TTC549 (cell line): ENCODE measurements around the gene EVX2.

Experiments used
- FAIRE-seq: peaks from 2 replicates; lab custom pipeline; 2012; peaks lifted over from hg19 to GRCh38; lab: Jason Lieb, UNC

The EVX2 gene

GRCh38 chr2:176063958-176064357, 19.8 kb downstream of the EVX2 start:
- no peak for FAIRE-seq

DNA sequence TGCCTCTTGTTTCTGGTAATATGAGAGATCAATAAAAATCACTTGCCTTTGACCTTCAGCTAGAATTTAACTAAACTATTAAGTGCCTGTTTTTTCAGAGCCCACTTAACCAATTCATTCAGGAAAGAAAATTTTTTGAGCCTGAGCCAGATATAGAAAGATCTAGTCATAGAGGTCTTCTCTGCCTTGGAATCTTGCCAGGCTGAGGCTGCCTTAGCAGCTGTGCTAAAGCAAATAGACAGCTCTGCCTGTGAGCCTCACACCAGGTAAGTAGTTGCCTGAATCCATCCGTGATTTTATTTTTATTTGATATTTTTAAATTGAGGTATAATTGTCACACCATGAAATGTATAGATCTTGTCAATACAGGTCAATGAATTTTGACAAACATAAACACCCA, 27.4 kb downstream of the EVX2 start:
- FAIRE-seq, result no peak

GRCh38 chr2:176039375-176039774, 44.4 kb downstream of the EVX2 start:
- no peak for FAIRE-seq

- FAIRE-seq, result no peak
Observed at GRCh38 chr2:176038694-176039093, 45.1 kb downstream of the EVX2 start.

DNA sequence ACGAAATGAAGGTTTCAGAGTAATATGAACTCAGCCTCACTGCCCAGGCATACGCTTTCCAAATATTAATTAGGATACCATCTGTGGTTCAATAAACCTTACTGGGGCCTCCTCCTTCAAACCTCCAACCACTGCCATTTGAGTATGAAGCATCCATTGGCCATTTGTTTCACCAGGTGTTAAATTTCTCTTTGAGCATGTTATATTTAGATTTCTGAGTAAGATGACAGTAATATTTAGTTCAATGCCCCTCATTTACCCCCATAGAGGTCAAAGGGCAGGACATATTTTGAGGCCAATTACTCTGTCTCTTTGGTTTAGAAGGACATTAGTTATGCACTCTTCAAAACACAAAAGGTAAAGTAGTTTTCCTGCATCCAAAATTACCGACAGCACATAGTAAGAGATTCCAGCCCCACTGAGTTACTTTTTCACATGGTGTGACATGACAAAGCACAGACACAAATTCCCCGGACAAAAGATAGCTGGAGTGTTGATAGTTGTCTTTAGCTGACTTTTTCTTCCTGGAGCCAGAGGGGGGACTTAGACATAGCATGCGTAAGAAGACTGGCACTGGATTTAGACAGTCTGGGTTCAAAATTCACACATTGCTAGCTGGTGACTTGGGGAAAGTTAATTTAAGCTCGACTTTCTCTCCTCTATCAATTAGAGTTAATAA, 48.6 kb downstream of the EVX2 start:
- FAIRE-seq, result no peak

- FAIRE-seq, result no peak
Observed at GRCh38 chr2:176027806-176028205, 56.0 kb downstream of the EVX2 start.
